ENCODE results near the gene RMND1. TPM values are rescaled to one million over a fixed set of nuclear protein-coding genes. Genes with fewer than 3 reads are reported as not detected.
"Not testable (repeated sequence)": the region's sequence is repeated elsewhere in the genome, so short reads cannot be mapped to it uniquely, and the experiment has no call there.

RMND1 gene
- total RNA-seq, 1 experiment from 2014 or later: 27.0 TPM

DNA sequence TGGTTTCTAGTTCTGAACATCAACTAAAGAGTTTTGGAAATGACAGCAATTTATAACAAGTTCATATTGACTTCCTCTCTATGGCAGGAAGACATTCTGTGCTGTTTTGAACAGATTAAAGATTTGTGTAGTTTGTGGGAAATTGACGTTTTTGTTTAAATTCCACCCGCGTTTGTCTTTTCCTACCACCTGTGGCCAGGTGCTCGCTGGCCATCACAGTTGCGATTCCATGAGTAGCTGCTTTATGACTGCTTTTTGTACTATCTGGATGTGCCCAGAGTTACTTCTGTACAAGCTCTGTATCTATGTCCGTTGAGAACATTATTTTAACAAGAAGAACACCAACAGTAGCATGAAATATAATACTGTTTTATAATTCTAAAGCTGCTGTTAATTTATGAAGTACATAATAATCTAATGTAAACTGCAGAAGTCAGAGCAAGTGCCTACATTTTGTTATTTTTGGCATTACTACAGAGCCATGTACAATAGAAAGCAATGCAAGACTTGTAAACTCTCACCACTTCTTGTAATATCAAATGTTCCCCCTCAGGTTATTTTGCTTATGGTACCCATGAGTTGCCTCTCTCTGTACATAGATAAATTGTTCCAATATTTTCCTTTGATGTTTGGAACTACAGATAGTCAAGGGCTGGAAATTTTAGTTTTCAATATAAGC, 94.0 kb downstream of the RMND1 start:
- H3K4me1 Mint-ChIP-seq: peaks cover 0 to 3% of the 10 kb centered on the region in 2 experiments; a peak in 3 of 4 replicates

GRCh38 chr6:151356983-151357382, 94.9 kb downstream of the RMND1 start:
- H2AK5ac ChIP-seq (ENCODE audit: insufficient read length, low read length); H3K79me2 ChIP-seq (ENCODE audit: insufficient read depth, low read length); H4K91ac ChIP-seq (ENCODE audit: insufficient read length, low read depth, low read length); H3K23me2 ChIP-seq (ENCODE audit: insufficient read length, low read depth, low read length, poor library complexity, severe bottlenecking); H4K5ac ChIP-seq (ENCODE audit: insufficient read length, low read depth, low read length); H3K9ac ChIP-seq (ENCODE audit: extremely low read depth, insufficient read length, low read length); H3K4me1 Mint-ChIP-seq; H4K20me1 ChIP-seq (ENCODE audit: control insufficient read depth, insufficient read depth, insufficient read length); H2BK5ac ChIP-seq (ENCODE audit: insufficient read length, low read length); H2AFZ ChIP-seq (ENCODE audit: low read length); H2BK12ac ChIP-seq (ENCODE audit: insufficient read length, low read depth, low read length); H3K23ac ChIP-seq (ENCODE audit: insufficient read length, low read depth, low read length); H3K4me1 ChIP-seq (ENCODE audit: insufficient read depth, low read length); H3K27me3 ChIP-seq (ENCODE audit: insufficient read depth, low read length); H3K27ac ChIP-seq (ENCODE audit: insufficient read length, low read depth, low read length); DNase-seq; H3K18ac ChIP-seq (ENCODE audit: insufficient read length, low read depth, low read length); H3K56ac ChIP-seq (ENCODE audit: insufficient read length, low read depth, low read length); H3T11ph ChIP-seq (ENCODE audit: low read length); H2BK120ac ChIP-seq (ENCODE audit: low read depth, low read length, poor library complexity, severe bottlenecking); H2BK20ac ChIP-seq (ENCODE audit: low read depth, low read length, poor library complexity, severe bottlenecking); H3K27me3 Mint-ChIP-seq (ENCODE audit: low read depth); H3K4me2 ChIP-seq (ENCODE audit: insufficient read depth, insufficient read length, low read length); H3K9me3 ChIP-seq (ENCODE audit: control insufficient read depth, low read depth, low read length); H3K79me1 ChIP-seq (ENCODE audit: insufficient read depth, low read depth, low read length, poor library complexity, severe bottlenecking); H3K4me3 Mint-ChIP-seq; H2BK15ac ChIP-seq (ENCODE audit: low read depth, low read length); H3K4ac ChIP-seq (ENCODE audit: low read depth, low read length); H4K8ac ChIP-seq (replicated peaks; ENCODE audit: insufficient read length, low read depth, low read length); H3K14ac ChIP-seq (ENCODE audit: insufficient read depth, low read length); H3K9me3 Mint-ChIP-seq: not testable (repeated sequence)
- Mint-ChIP-seq H3K27ac (peak overlapping the region in 2 of 3 experiments; percentile 53 to 54; a peak in 2 of 7 replicates), H3K36me3 (ENCODE audit: insufficient read depth in 1 of 3, low read depth in 3 of 3) (peaks cover 0 to 21% (median 3%) of the 10 kb centered on the region in 3 experiments; a peak in 4 of 7 replicates)
- WGBS (ENCODE audit: extremely low coverage, insufficient read length, low lambda C conversion rate): no CpG with 5 or more reads among the region's 6 CpGs

More for the DNA sequence above, 94.0 kb downstream of the RMND1 start:
- H2BK120ac ChIP-seq (ENCODE audit: low read depth, low read length, poor library complexity, severe bottlenecking): no peak overlapping the region
- H3K56ac ChIP-seq (ENCODE audit: insufficient read length, low read depth, low read length): no peak overlapping the region
- Mint-ChIP-seq H3K4me3 (no peak overlapping the region), H3K9me3 (no peaks in the 10 kb centered on the region), H3K36me3 (ENCODE audit: insufficient read depth in 1 of 3, low read depth in 3 of 3) (peaks cover 0 to 21% (median 3%) of the 10 kb centered on the region in 3 experiments; a peak in 4 of 7 replicates), H3K27me3 (ENCODE audit: low read depth) (no peaks in the 10 kb centered on the region), H3K27ac (no peak overlapping the region)
- no peak overlapping the region for H3K4ac ChIP-seq (ENCODE audit: low read depth, low read length)
- H3K79me1 ChIP-seq (ENCODE audit: insufficient read depth, low read depth, low read length, poor library complexity, severe bottlenecking): no peaks in the 10 kb centered on the region
- H2BK20ac ChIP-seq (ENCODE audit: low read depth, low read length, poor library complexity, severe bottlenecking): no peak overlapping the region
- H3K27me3 ChIP-seq (ENCODE audit: insufficient read depth, low read length): no peaks in the 10 kb centered on the region
- no peak overlapping the region for H3T11ph ChIP-seq (ENCODE audit: low read length)
- H3K14ac ChIP-seq (ENCODE audit: insufficient read depth, low read length): no peak overlapping the region
- H3K18ac ChIP-seq (ENCODE audit: insufficient read length, low read depth, low read length): no peak overlapping the region
- H4K8ac ChIP-seq (replicated peaks; ENCODE audit: insufficient read length, low read depth, low read length): no peak overlapping the region
- WGBS (ENCODE audit: extremely low coverage, insufficient read length, low lambda C conversion rate): no CpG with 5 or more reads among the region's 6 CpGs
- H2AFZ ChIP-seq (ENCODE audit: low read length): no peak overlapping the region
- no peak for DNase-seq
- H3K23me2 ChIP-seq (ENCODE audit: insufficient read length, low read depth, low read length, poor library complexity, severe bottlenecking): no peaks in the 10 kb centered on the region
- no peak overlapping the region for H3K27ac ChIP-seq (ENCODE audit: insufficient read length, low read depth, low read length)
- H2BK15ac ChIP-seq (ENCODE audit: low read depth, low read length): no peak overlapping the region
- H3K23ac ChIP-seq (ENCODE audit: insufficient read length, low read depth, low read length): no peak overlapping the region
- H3K4me1 ChIP-seq (ENCODE audit: insufficient read depth, low read length): no peaks in the 10 kb centered on the region
- TF ChIP-seq, protein P1, sequence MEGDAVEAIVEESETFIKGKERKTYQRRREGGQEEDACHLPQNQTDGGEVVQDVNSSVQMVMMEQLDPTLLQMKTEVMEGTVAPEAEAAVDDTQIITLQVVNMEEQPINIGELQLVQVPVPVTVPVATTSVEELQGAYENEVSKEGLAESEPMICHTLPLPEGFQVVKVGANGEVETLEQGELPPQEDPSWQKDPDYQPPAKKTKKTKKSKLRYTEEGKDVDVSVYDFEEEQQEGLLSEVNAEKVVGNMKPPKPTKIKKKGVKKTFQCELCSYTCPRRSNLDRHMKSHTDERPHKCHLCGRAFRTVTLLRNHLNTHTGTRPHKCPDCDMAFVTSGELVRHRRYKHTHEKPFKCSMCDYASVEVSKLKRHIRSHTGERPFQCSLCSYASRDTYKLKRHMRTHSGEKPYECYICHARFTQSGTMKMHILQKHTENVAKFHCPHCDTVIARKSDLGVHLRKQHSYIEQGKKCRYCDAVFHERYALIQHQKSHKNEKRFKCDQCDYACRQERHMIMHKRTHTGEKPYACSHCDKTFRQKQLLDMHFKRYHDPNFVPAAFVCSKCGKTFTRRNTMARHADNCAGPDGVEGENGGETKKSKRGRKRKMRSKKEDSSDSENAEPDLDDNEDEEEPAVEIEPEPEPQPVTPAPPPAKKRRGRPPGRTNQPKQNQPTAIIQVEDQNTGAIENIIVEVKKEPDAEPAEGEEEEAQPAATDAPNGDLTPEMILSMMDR (conservative IDR thresholded peaks at IDR 0.05): no peak
- H4K5ac ChIP-seq (ENCODE audit: insufficient read length, low read depth, low read length): no peak overlapping the region
- no peak overlapping the region for H3K4me2 ChIP-seq (ENCODE audit: insufficient read depth, insufficient read length, low read length)
- H2BK5ac ChIP-seq (ENCODE audit: insufficient read length, low read length): no peak overlapping the region
- H4K91ac ChIP-seq (ENCODE audit: insufficient read length, low read depth, low read length): no peak overlapping the region
- H3K9me3 ChIP-seq (ENCODE audit: control insufficient read depth, low read depth, low read length): no peaks in the 10 kb centered on the region
- H3K9ac ChIP-seq (ENCODE audit: extremely low read depth, insufficient read length, low read length): no peak overlapping the region
- H4K20me1 ChIP-seq (ENCODE audit: control insufficient read depth, insufficient read depth, insufficient read length): no peaks in the 10 kb centered on the region
- H2AK5ac ChIP-seq (ENCODE audit: insufficient read length, low read length): no peak overlapping the region
- no peak overlapping the region for H2BK12ac ChIP-seq (ENCODE audit: insufficient read length, low read depth, low read length)
- H3K79me2 ChIP-seq (ENCODE audit: insufficient read depth, low read length): no peaks in the 10 kb centered on the region

All from H9 (cell line).